ENCODE results near the gene SORL1. TPM values are rescaled to one million over a fixed set of nuclear protein-coding genes. Genes with fewer than 3 reads are reported as not detected.

SORL1 gene
- total RNA-seq, 4 donors from 2014 or later, result 7.1 to 12.6 (median 10.6) TPM

- no peaks in the 10 kb centered on the region for H3K4me1 ChIP-seq
- H3K9me3 ChIP-seq, result no peaks in the 10 kb centered on the region
- H3K27me3 ChIP-seq, result no peaks in the 10 kb centered on the region
- peaks cover 0 to 54% of the 10 kb centered on the region in 2 donors for H3K36me3 ChIP-seq
- no peak overlapping the region for H3K4me3 ChIP-seq
- no peak for TF ChIP-seq POLR2A (IDR thresholded peaks at IDR 0.05)
- no peak for TF ChIP-seq POLR2AphosphoS5 (IDR thresholded peaks at IDR 0.05)
- no peak for TF ChIP-seq EP300 (IDR thresholded peaks at IDR 0.05)
- no peak for TF ChIP-seq CTCF (IDR thresholded peaks at IDR 0.05)
- no peak overlapping the region for H3K27ac ChIP-seq
- ATAC-seq, result no peak
- 85% methylated on average over 7 of the region's 8 CpGs; no CpG with 5 or more reads in 1 of the 2 donors for WGBS, 2 donors (ENCODE audit: low coverage in 1 of 2)
Observed at GRCh38 chr11:121557348-121557747, 105.2 kb downstream of the SORL1 start.

- Histone ChIP-seq H3K9me3 (no peaks in the 10 kb centered on the region), H3K36me3 (peaks cover 0 to 46% of the 10 kb centered on the region in 2 donors), H3K27me3 (no peaks in the 10 kb centered on the region), H3K27ac (no peak overlapping the region), H3K4me1 (no peaks in the 10 kb centered on the region), H3K4me3 (no peak overlapping the region)
- WGBS, 2 donors (ENCODE audit: low coverage in 1 of 2), result 87 to 94% methylated on average over 3 of the region's 6 CpGs
- TF ChIP-seq POLR2AphosphoS5 (IDR thresholded peaks at IDR 0.05), result no peak
- no peak for TF ChIP-seq POLR2A (IDR thresholded peaks at IDR 0.05)
- no peak for TF ChIP-seq EP300 (IDR thresholded peaks at IDR 0.05)
- no peak for TF ChIP-seq CTCF (IDR thresholded peaks at IDR 0.05)
- no peak for ATAC-seq
Observed at GRCh38 chr11:121559606-121560200, 107.6 kb downstream of the SORL1 start.

- Histone ChIP-seq H3K27ac (no peak overlapping the region), H3K27me3 (no peaks in the 10 kb centered on the region), H3K9me3 (no peaks in the 10 kb centered on the region), H3K36me3 (peaks cover 0 to 46% of the 10 kb centered on the region in 2 donors), H3K4me3 (no peak overlapping the region), H3K4me1 (no peaks in the 10 kb centered on the region)
- no peak for ATAC-seq
- TF ChIP-seq POLR2AphosphoS5 (IDR thresholded peaks at IDR 0.05), result no peak
- TF ChIP-seq CTCF (IDR thresholded peaks at IDR 0.05), result no peak
- no peak for TF ChIP-seq POLR2A (IDR thresholded peaks at IDR 0.05)
- no peak for TF ChIP-seq EP300 (IDR thresholded peaks at IDR 0.05)
Observed at GRCh38 chr11:121560236-121560635, 108.1 kb downstream of the SORL1 start.

GRCh38 chr11:121561240-121561639 lies 109.1 kb downstream of the SORL1 start:
- Histone ChIP-seq H3K9me3 (no peaks in the 10 kb centered on the region), H3K27me3 (no peaks in the 10 kb centered on the region), H3K4me3 (no peak overlapping the region), H3K27ac (no peak overlapping the region), H3K4me1 (no peaks in the 10 kb centered on the region), H3K36me3 (peaks cover 0 to 43% of the 10 kb centered on the region in 2 donors)
- no peak for TF ChIP-seq POLR2AphosphoS5 (IDR thresholded peaks at IDR 0.05)
- ATAC-seq, result no peak
- 60 to 94% methylated on average over 2 to 3 of the region's 5 CpGs for WGBS, 2 donors (ENCODE audit: low coverage in 1 of 2)

GRCh38 chr11:121561716-121562115 lies 109.6 kb downstream of the SORL1 start:
- H3K4me3 ChIP-seq, result no peak overlapping the region
- TF ChIP-seq POLR2A (IDR thresholded peaks at IDR 0.05) (no peak), EP300 (IDR thresholded peaks at IDR 0.05) (no peak), CTCF (IDR thresholded peaks at IDR 0.05) (no peak), POLR2AphosphoS5 (IDR thresholded peaks at IDR 0.05) (no peak)
- H3K9me3 ChIP-seq, result no peaks in the 10 kb centered on the region
- no peaks in the 10 kb centered on the region for H3K4me1 ChIP-seq
- no peaks in the 10 kb centered on the region for H3K27me3 ChIP-seq
- 77 to 95% methylated on average over 3 to 4 of the region's 5 CpGs for WGBS, 2 donors (ENCODE audit: low coverage in 1 of 2)
- no peak for ATAC-seq
- peaks cover 0 to 42% of the 10 kb centered on the region in 2 donors for H3K36me3 ChIP-seq
- H3K27ac ChIP-seq, result no peak overlapping the region

Measured in gastroesophageal sphincter (tissue), 4 donors.